HG02870 (cell line): Measurements from ENCODE around the gene ALB.
"Not testable (repeated sequence)": the region's sequence is repeated elsewhere in the genome, so short reads cannot be mapped to it uniquely, and the experiment has no call there.

ENCODE experiments used
- ATAC-seq: cut with Tn5 transposase; IDR thresholded peaks from one replicate; pipeline ENCODE4 v1.9.1; 2021; ENCODE audit warnings: mild to moderate bottlenecking, moderate library complexity; ENCODE audit not compliant: unreplicated experiment

Gene ALB

GRCh38 chr4:73404042-73404441 lies at the start of gene ALB:
ALB (plus strand) TSS chr4:73404287; CDS start chr4:73404328, 41 bp downstream.
- no peak for ATAC-seq

- not testable (repeated sequence) for ATAC-seq
These were observed 46.9 kb upstream of the ALB start for GRCh38 chr4:73357174-73357573.

- not testable (repeated sequence) for ATAC-seq
These were observed 34.4 kb upstream of the ALB start for GRCh38 chr4:73369506-73370199.

GRCh38 chr4:73375328-73375741 lies 28.8 kb upstream of the ALB start:
- no peak for ATAC-seq

- ATAC-seq, result no peak
These were observed 27.8 kb upstream of the ALB start for GRCh38 chr4:73376251-73376650.

- ATAC-seq, result no peak
These were observed 27.1 kb upstream of the ALB start for GRCh38 chr4:73376976-73377375.

- ATAC-seq, result no peak
These were observed 25.2 kb upstream of the ALB start for GRCh38 chr4:73378887-73379286.

GRCh38 chr4:73379946-73380345 lies 24.1 kb upstream of the ALB start:
- ATAC-seq, result no peak

- no peak for ATAC-seq
These were observed 22.9 kb upstream of the ALB start for GRCh38 chr4:73381214-73381613.

- ATAC-seq, result no peak
These were observed 20.6 kb upstream of the ALB start for GRCh38 chr4:73383452-73383851.

- peak; percentile 79 for ATAC-seq
These were observed 16.5 kb upstream of the ALB start for GRCh38 chr4:73387552-73387951.

GRCh38 chr4:73388887-73389286 lies 15.2 kb upstream of the ALB start:
- no peak for ATAC-seq

- ATAC-seq, result not testable (repeated sequence)
These were observed 14.4 kb upstream of the ALB start for GRCh38 chr4:73389663-73390062.

- ATAC-seq, result peak; percentile 75
These were observed 12.3 kb upstream of the ALB start for GRCh38 chr4:73391774-73392173.

- ATAC-seq, result no peak
These were observed 11.2 kb upstream of the ALB start for GRCh38 chr4:73392936-73393335.

- no peak for ATAC-seq
These were observed 7.8 kb upstream of the ALB start for GRCh38 chr4:73396304-73396703.

GRCh38 chr4:73396993-73397972 lies 6.8 kb upstream of the ALB start:
- ATAC-seq, result no peak

- ATAC-seq, result no peak
These were observed 2.7 kb upstream of the ALB start for GRCh38 chr4:73401412-73401811.

GRCh38 chr4:73404457-73404856 lies 370 bp downstream of the ALB start:
- no peak for ATAC-seq

- ATAC-seq, result no peak
These were observed 1.1 kb downstream of the ALB start for GRCh38 chr4:73405138-73405537.

GRCh38 chr4:73406548-73406875 lies 2.4 kb downstream of the ALB start:
- no peak for ATAC-seq

GRCh38 chr4:73407227-73407673 lies 3.2 kb downstream of the ALB start:
- ATAC-seq, result no peak
